SK-N-SH (cell line): ENCODE results near the gene DAB2IP. TPM values are rescaled to one million over a fixed set of nuclear protein-coding genes. Genes with fewer than 3 reads are reported as not detected.
"Not testable (repeated sequence)": the region's sequence is repeated elsewhere in the genome, so short reads cannot be mapped to it uniquely, and the experiment has no call there.

Experiments used
- CTCF ChIA-PET: fragments of 300-600, 350-600 bp; formaldehyde crosslinking; extraction: SDS; loops from one replicate; lab custom pipeline; 2021; lab: Yijun Ruan, JAX
- POLR2A ChIA-PET: fragments of 350-600 bp; sonication (Branson Sonifier 250); formaldehyde crosslinking; extraction: SDS; loops from one replicate; lab custom pipeline; 2020; ENCODE audit warnings: antibody characterized with exemption, inconsistent platforms; lab: Yijun Ruan, JAX
- DNase-seq: peaks from one replicate; pipeline ENCODE4 v3.0.0; 2012
- H2AFZ ChIP-seq: fragments of 200-600 bp; sonication (generic); 2 replicates; pipeline ENCODE4 v1.8.1; 2016; ENCODE audit warnings: antibody characterized with exemption, mild to moderate bottlenecking, low read depth
- H3F3A ChIP-seq: fragments of 200-600 bp; sonication (generic); replicated peaks from 2 replicates; pipeline ENCODE3; 2016; ENCODE audit warnings: antibody characterized with exemption, mild to moderate bottlenecking; ENCODE audit not compliant: insufficient read depth
- H3K27ac ChIP-seq, 2 experiments: fragments of 200-500 bp in 1 of 2; fragments of 200-600 bp in 1 of 2; sonication (Bioruptor generic) in 1 of 2; sonication (generic), shearing (Covaris generic) in 1 of 2; 2 replicates each; pipeline versions ENCODE4 v1.5.1 to v1.6.1; 2014 to 2016; ENCODE audit warnings: low read depth in 2 of 2, inconsistent platforms in 1 of 2, low read length in 1 of 2, mild to moderate bottlenecking in 1 of 2, mixed read lengths in 1 of 2
- H3K27me3 ChIP-seq: fragments of 200-600 bp; sonication (generic), shearing (Covaris generic); 2 replicates; pipeline ENCODE4 v1.6.1; 2016; ENCODE audit warnings: mixed run types; ENCODE audit not compliant: insufficient read depth
- H3K36me3 ChIP-seq, 2 experiments: fragments of 200-500 bp in 1 of 2; fragments of 200-600 bp in 1 of 2; sonication (Bioruptor generic) in 1 of 2; sonication (generic) in 1 of 2; replicated peaks in 1 of 2; 2 replicates each; pipeline versions ENCODE3 to v1.5.1; 2014 to 2016; ENCODE audit warnings: low read length in 1 of 2, mild to moderate bottlenecking in 1 of 2; ENCODE audit not compliant: insufficient read depth in 2 of 2, control insufficient read depth in 1 of 2
- H3K4me1 ChIP-seq, 2 experiments: fragments of 200-500 bp in 1 of 2; fragments of 200-600 bp in 1 of 2; sonication (Bioruptor generic) in 1 of 2; sonication (generic), shearing (Covaris generic) in 1 of 2; 2 replicates each; pipeline versions ENCODE4 v1.5.1 to v1.6.1; 2014 to 2016; ENCODE audit warnings: low read depth in 1 of 2, low read length in 1 of 2, mixed run types in 1 of 2; ENCODE audit not compliant: insufficient read depth in 2 of 2, control insufficient read depth in 1 of 2
- H3K4me2 ChIP-seq: fragments of 200-600 bp; sonication (generic), shearing (Covaris generic); 2 replicates; pipeline ENCODE4 v1.6.1; 2017; ENCODE audit warnings: mixed run types
- H3K4me3 ChIP-seq, 2 experiments: fragments of 200-500 bp in 1 of 2; fragments of 200-600 bp in 1 of 2; sonication (Bioruptor generic) in 1 of 2; sonication (generic), shearing (Covaris generic) in 1 of 2; 2 replicates each; pipeline versions ENCODE4 v1.5.1 to v1.8.1; 2014 to 2016; ENCODE audit warnings: low read depth in 2 of 2, inconsistent platforms in 1 of 2, low read length in 1 of 2, mild to moderate bottlenecking in 1 of 2, mixed read lengths in 1 of 2, moderate library complexity in 1 of 2
- H3K79me2 ChIP-seq: fragments of 200-600 bp; sonication (generic); 2 replicates; pipeline ENCODE4 v1.8.1; 2017; ENCODE audit warnings: mild to moderate bottlenecking; ENCODE audit not compliant: insufficient read depth
- H3K9ac ChIP-seq: fragments of 200-600 bp; sonication (generic); 2 replicates; pipeline ENCODE4 v1.6.1; 2017; ENCODE audit warnings: mixed run types
- H3K9me2 ChIP-seq: fragments of 200-600 bp; sonication (generic); 2 replicates; pipeline ENCODE4 v1.6.1; 2017; ENCODE audit warnings: mixed run types
- H3K9me3 ChIP-seq: fragments of 200-600 bp; sonication (generic); 2 replicates; pipeline ENCODE4 v1.6.1; 2017; ENCODE audit warnings: mixed run types, mild to moderate bottlenecking, moderate library complexity
- H4K20me1 ChIP-seq: fragments of 200-600 bp; sonication (generic); 2 replicates; pipeline ENCODE4 v1.6.1; 2017; ENCODE audit warnings: mild to moderate bottlenecking, mixed run types; ENCODE audit not compliant: insufficient read depth
- EP300 ChIP-seq, 2 experiments: IDR thresholded peaks; 2 replicates each; pipeline versions ENCODE4 v1.4.0 to v1.6.1; 2012; ENCODE audit warnings: borderline replicate concordance in 1 of 2, low read depth in 1 of 2, low read length in 1 of 2
- EZH2phosphoT487 ChIP-seq: fragments of 200-600 bp; sonication (generic); IDR thresholded peaks from 2 replicates; pipeline ENCODE4 v1.6.1; 2017; ENCODE audit warnings: low read depth, mixed run types, mild to moderate bottlenecking, antibody characterized with exemption, moderate library complexity, borderline replicate concordance
- GATA2 ChIP-seq: sonication (generic); formaldehyde crosslinking; IDR thresholded peaks from 2 replicates; pipeline ENCODE4 v1.5.0; 2020; ENCODE audit warnings: mild to moderate bottlenecking, missing genetic modification reagents
- JUND ChIP-seq: IDR thresholded peaks from 2 replicates; pipeline ENCODE4 v1.4.0; 2012
- NFIC ChIP-seq: IDR thresholded peaks from 2 replicates; pipeline ENCODE4 v1.4.0; 2012; ENCODE audit warnings: borderline replicate concordance
- NRF1 ChIP-seq: IDR thresholded peaks from 2 replicates; pipeline ENCODE4 v1.6.1; 2012; ENCODE audit warnings: low read depth, mild to moderate bottlenecking, low read length
- POLR2AphosphoS5 ChIP-seq: IDR thresholded peaks from 2 replicates; pipeline ENCODE4 v1.6.1; 2012; ENCODE audit warnings: low read depth, low read length
- RAD21 ChIP-seq: IDR thresholded peaks from 2 replicates; pipeline ENCODE4 v1.6.1; 2012; ENCODE audit warnings: mild to moderate bottlenecking, low read length
- RFX5 ChIP-seq: IDR thresholded peaks from 2 replicates; pipeline ENCODE4 v1.6.1; 2012; ENCODE audit warnings: mild to moderate bottlenecking, improper control_type of control experiment, low read length
- SIN3A ChIP-seq: IDR thresholded peaks from 2 replicates; pipeline ENCODE4 v1.6.1; 2012; ENCODE audit warnings: low read depth, mild to moderate bottlenecking, low read length, moderate library complexity, borderline replicate concordance
- SMC3 ChIP-seq: IDR thresholded peaks from 2 replicates; pipeline ENCODE4 v1.6.1; 2012; ENCODE audit warnings: low read depth, low read length, improper control_type of control experiment
- TAF1 ChIP-seq: IDR thresholded peaks from 2 replicates; pipeline ENCODE4 v1.6.1; 2012; ENCODE audit warnings: low read depth, mild to moderate bottlenecking, low read length, moderate library complexity, borderline replicate concordance
- TEAD4 ChIP-seq: IDR thresholded peaks from 2 replicates; pipeline ENCODE4 v1.4.0; 2012; ENCODE audit warnings: mild to moderate bottlenecking, borderline replicate concordance; ENCODE audit not compliant: insufficient read depth
- YY1 ChIP-seq: IDR thresholded peaks from 2 replicates; pipeline ENCODE4 v1.4.0; 2012; ENCODE audit warnings: low read depth, mild to moderate bottlenecking
- WGBS: methylation state at CpG from one replicate; pipeline ENCODE4 v1.1.6; 2017; ENCODE audit warnings: low lambda C conversion rate; 5-methylcytosine and 5-hydroxymethylcytosine counted together
- polyA plus RNA-seq, 3 experiments: library from polyadenylated mRNA; depleted of rRNA; stranded (reverse); fragments of >200 nt; gene quantifications; 2 replicates each; pipeline ENCODE4 v1.2.3, GENCODE V29; 2012
- TF ChIP-seq, protein P1 (sequence below): fragments of 200-600 bp; sonication (generic); IDR thresholded peaks from 2 replicates; pipeline ENCODE4 v1.6.1; 2017; ENCODE audit warnings: antibody characterized with exemption, mild to moderate bottlenecking, moderate library complexity
- TF ChIP-seq, protein P2 (sequence below): IDR thresholded peaks from 2 replicates; pipeline ENCODE4 v1.6.1; 2012; ENCODE audit warnings: mild to moderate bottlenecking, low read depth, low read length, moderate library complexity
- TF ChIP-seq, protein P3 (sequence below): fragments of 150-350 bp; IDR thresholded peaks from 2 replicates; pipeline ENCODE4 v1.6.1; 2016; ENCODE audit warnings: mild to moderate bottlenecking, low read depth, low read length
- TF ChIP-seq, protein P4 (sequence below): IDR thresholded peaks from 2 replicates; pipeline ENCODE4 v1.4.0; 2012; ENCODE audit warnings: low read depth, borderline replicate concordance

DAB2IP gene
- polyA plus RNA-seq, 1 of the 3 experiments (the other 2 are of a cell fraction): 21.4 TPM

DNA sequence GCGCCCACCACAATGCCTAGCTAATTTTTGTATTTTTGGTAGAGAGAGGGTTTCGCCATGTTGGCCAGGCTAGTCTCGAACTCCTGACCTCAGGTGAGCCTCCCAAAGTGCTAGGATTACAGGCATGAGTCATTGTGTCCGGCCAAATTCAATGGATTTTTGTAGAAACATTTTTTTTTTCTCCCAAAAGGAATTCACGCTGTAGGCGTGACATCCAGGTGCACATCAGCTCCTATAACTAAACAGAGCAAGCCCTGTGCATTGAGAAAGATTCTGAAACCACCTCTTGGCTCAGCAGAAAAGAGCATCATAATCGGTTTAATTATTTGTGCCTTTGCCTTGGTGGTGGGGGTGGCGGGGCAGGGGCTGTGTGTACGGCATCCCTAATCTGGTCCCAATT, 32.9 kb upstream of the DAB2IP start:
- Histone ChIP-seq H3K9me2 (no peaks in the 10 kb centered on the region), H4K20me1 (no peaks in the 10 kb centered on the region), H3K27ac (no peak overlapping the region), H3K4me3 (no peak overlapping the region), H3K4me1 (peaks cover 3 to 19% of the 10 kb centered on the region in 2 experiments; a peak in 3 of 4 replicates), H3F3A (no peaks in the 10 kb centered on the region), H3K79me2 (no peaks in the 10 kb centered on the region), H3K9me3 (no peaks in the 10 kb centered on the region), H2AFZ (no peak overlapping the region), H3K4me2 (no peak overlapping the region), H3K36me3 (no peaks in the 10 kb centered on the region), H3K27me3 (no peaks in the 10 kb centered on the region), H3K9ac (no peak overlapping the region)
- no peak for TF ChIP-seq POLR2AphosphoS5
- no peak for TF ChIP-seq SMC3
- no peak for TF ChIP-seq SIN3A
- TF ChIP-seq, protein P1, sequence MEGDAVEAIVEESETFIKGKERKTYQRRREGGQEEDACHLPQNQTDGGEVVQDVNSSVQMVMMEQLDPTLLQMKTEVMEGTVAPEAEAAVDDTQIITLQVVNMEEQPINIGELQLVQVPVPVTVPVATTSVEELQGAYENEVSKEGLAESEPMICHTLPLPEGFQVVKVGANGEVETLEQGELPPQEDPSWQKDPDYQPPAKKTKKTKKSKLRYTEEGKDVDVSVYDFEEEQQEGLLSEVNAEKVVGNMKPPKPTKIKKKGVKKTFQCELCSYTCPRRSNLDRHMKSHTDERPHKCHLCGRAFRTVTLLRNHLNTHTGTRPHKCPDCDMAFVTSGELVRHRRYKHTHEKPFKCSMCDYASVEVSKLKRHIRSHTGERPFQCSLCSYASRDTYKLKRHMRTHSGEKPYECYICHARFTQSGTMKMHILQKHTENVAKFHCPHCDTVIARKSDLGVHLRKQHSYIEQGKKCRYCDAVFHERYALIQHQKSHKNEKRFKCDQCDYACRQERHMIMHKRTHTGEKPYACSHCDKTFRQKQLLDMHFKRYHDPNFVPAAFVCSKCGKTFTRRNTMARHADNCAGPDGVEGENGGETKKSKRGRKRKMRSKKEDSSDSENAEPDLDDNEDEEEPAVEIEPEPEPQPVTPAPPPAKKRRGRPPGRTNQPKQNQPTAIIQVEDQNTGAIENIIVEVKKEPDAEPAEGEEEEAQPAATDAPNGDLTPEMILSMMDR: no peak
- TF ChIP-seq TEAD4: no peak
- TF ChIP-seq, protein P2, sequence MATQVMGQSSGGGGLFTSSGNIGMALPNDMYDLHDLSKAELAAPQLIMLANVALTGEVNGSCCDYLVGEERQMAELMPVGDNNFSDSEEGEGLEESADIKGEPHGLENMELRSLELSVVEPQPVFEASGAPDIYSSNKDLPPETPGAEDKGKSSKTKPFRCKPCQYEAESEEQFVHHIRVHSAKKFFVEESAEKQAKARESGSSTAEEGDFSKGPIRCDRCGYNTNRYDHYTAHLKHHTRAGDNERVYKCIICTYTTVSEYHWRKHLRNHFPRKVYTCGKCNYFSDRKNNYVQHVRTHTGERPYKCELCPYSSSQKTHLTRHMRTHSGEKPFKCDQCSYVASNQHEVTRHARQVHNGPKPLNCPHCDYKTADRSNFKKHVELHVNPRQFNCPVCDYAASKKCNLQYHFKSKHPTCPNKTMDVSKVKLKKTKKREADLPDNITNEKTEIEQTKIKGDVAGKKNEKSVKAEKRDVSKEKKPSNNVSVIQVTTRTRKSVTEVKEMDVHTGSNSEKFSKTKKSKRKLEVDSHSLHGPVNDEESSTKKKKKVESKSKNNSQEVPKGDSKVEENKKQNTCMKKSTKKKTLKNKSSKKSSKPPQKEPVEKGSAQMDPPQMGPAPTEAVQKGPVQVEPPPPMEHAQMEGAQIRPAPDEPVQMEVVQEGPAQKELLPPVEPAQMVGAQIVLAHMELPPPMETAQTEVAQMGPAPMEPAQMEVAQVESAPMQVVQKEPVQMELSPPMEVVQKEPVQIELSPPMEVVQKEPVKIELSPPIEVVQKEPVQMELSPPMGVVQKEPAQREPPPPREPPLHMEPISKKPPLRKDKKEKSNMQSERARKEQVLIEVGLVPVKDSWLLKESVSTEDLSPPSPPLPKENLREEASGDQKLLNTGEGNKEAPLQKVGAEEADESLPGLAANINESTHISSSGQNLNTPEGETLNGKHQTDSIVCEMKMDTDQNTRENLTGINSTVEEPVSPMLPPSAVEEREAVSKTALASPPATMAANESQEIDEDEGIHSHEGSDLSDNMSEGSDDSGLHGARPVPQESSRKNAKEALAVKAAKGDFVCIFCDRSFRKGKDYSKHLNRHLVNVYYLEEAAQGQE: no peak
- TF ChIP-seq TAF1: no peak
- TF ChIP-seq, protein P3, sequence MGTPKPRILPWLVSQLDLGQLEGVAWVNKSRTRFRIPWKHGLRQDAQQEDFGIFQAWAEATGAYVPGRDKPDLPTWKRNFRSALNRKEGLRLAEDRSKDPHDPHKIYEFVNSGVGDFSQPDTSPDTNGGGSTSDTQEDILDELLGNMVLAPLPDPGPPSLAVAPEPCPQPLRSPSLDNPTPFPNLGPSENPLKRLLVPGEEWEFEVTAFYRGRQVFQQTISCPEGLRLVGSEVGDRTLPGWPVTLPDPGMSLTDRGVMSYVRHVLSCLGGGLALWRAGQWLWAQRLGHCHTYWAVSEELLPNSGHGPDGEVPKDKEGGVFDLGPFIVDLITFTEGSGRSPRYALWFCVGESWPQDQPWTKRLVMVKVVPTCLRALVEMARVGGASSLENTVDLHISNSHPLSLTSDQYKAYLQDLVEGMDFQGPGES: no peak
- no peak for TF ChIP-seq EP300 (IDR thresholded peaks at IDR 0.05; ENCODE audit: borderline replicate concordance in 1 of 2, low read depth in 1 of 2, low read length in 1 of 2)
- no peak for TF ChIP-seq EZH2phosphoT487
- no peak for TF ChIP-seq RAD21
- no peak for TF ChIP-seq RFX5
- no peak for TF ChIP-seq NRF1
- TF ChIP-seq JUND: no peak
- TF ChIP-seq YY1: no peak
- TF ChIP-seq, protein P4, sequence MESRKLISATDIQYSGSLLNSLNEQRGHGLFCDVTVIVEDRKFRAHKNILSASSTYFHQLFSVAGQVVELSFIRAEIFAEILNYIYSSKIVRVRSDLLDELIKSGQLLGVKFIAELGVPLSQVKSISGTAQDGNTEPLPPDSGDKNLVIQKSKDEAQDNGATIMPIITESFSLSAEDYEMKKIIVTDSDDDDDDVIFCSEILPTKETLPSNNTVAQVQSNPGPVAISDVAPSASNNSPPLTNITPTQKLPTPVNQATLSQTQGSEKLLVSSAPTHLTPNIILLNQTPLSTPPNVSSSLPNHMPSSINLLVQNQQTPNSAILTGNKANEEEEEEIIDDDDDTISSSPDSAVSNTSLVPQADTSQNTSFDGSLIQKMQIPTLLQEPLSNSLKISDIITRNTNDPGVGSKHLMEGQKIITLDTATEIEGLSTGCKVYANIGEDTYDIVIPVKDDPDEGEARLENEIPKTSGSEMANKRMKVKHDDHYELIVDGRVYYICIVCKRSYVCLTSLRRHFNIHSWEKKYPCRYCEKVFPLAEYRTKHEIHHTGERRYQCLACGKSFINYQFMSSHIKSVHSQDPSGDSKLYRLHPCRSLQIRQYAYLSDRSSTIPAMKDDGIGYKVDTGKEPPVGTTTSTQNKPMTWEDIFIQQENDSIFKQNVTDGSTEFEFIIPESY: no peak
- TF ChIP-seq GATA2 (CRISPR knock-in tag): no peak
- no peak for TF ChIP-seq NFIC
- 83% methylated on average over 9 of the region's 9 CpGs for WGBS
- no peak for DNase-seq
- POLR2A ChIA-PET: interaction anchor here (0.6 kb wide), 1 partner anchor 55 kb away, joined by 4 read pairs; no protein-coding TSS in a partner anchor
- CTCF ChIA-PET: interaction anchor here (0.6 to 2.2 kb wide), 8 partner anchors 15 to 204 kb away, joined by 3 to 9 read pairs (median 6); no protein-coding TSS in a partner anchor

DNA sequence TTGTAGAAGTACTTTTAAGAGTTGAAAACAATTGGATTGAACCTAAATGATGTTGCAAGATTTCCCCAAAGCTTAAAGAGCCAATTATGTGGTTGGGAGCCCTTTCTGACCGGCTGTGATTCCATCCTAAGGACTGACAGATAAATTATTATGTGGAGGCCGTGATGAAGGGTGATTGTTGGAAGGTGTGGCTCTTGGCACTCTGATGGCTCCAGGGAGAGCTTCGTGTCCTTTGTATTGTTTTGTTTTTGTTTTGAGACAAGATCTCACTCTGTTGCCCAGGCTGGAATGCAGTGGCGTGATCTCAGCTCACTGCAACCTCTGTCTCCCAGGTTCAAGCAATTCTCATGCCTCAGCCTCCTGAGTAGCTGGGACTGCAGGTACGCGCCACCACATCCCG, 32.5 kb upstream of the DAB2IP start:
- H3K9me2 ChIP-seq, H3K27me3 ChIP-seq, DNase-seq, H3K79me2 ChIP-seq, H3K9me3 ChIP-seq, H3K4me3 ChIP-seq, POLR2A ChIA-PET, H2AFZ ChIP-seq, H4K20me1 ChIP-seq, H3K9ac ChIP-seq, H3K4me2 ChIP-seq, H3K36me3 ChIP-seq, H3K27ac ChIP-seq, H3F3A ChIP-seq: not testable (repeated sequence)
- H3K4me1 ChIP-seq: peaks cover 0 to 19% of the 10 kb centered on the region in 2 experiments; a peak in 1 of 4 replicates
- CTCF ChIA-PET: interaction anchor here (0.6 to 3.6 kb wide), 8 partner anchors 12 to 203 kb away, joined by 3 to 31 read pairs (median 6); no protein-coding TSS in a partner anchor
- WGBS: 93% methylated on average over 7 of the region's 7 CpGs
